HG03139 (cell line): ENCODE measurements around the gene SPATA45.

Source experiments
- ATAC-seq: cut with Tn5 transposase; IDR thresholded peaks from one replicate; pipeline ENCODE4 v1.9.1; 2021; ENCODE audit not compliant: unreplicated experiment

SPATA45 gene

GRCh38 chr1:212833211-212834207 is 13.9 kb downstream of the SPATA45 start:
- peak; percentile 90 for ATAC-seq

GRCh38 chr1:212828395-212828794 is 19.1 kb downstream of the SPATA45 start:
- no peak for ATAC-seq

GRCh38 chr1:212827831-212828278 is 19.6 kb downstream of the SPATA45 start:
- no peak for ATAC-seq

DNA sequence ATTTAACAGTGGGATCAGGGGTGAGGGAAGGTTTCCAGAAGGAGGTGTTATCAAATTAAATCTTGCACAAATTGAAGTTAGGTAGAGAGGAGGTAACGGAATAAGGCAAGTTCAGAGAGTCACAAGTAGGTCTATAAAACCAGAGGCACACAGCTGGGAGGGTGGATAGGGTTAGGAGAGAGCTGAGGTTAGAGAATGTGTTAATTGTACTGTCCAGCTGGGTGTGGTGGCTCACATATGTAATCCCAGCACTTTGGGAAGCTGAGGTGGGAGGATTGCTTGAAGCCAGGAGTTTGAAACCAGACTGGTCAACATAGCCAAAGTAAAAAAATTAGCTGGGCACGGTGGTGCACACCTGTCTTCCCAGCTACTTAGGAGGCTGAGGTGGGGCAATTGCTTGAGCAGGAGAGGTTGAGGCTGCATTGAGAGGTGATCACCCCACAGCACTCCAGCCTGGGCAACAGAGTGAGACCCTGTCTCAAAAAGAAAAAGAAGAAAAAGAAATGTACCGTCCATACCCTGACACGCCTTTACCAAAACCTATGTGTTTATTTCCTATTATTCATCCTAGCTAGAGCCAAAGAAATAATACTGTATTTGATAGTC is 20.2 kb downstream of the SPATA45 start:
- no peak for ATAC-seq

DNA sequence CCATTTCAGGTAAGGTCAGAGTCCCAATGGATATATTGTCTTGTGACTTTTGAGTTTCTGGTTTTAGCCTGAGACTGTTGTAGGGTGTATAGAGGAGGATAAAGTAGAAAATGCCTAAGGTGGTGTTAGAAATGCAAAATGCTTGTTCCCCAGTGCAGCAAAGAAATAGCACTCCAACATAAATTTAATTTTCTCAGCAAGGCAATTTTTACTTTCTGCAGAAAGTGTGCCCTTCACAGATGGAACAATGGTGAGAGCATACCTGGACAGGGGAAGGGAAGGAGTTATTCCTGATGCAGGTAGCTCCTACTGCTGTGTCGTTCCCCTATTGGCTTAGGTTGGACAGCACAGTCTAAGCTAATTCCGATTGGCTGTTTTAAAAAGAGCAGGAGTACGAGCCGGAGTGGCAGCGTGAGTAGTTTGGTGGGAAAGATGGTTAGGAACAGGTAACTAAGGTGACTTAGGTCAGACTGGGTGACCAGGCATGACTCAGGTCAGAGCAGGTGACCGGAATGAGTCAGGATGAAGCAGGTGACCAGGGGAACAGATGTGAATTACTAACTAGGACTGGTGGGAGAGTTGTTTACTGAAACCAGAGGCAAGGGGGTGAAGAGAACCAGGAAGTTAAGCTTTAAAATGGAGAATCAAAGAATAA is 21.5 kb downstream of the SPATA45 start:
- ATAC-seq = no peak

GRCh38 chr1:212824201-212824600 is 23.2 kb downstream of the SPATA45 start:
- no peak for ATAC-seq

DNA sequence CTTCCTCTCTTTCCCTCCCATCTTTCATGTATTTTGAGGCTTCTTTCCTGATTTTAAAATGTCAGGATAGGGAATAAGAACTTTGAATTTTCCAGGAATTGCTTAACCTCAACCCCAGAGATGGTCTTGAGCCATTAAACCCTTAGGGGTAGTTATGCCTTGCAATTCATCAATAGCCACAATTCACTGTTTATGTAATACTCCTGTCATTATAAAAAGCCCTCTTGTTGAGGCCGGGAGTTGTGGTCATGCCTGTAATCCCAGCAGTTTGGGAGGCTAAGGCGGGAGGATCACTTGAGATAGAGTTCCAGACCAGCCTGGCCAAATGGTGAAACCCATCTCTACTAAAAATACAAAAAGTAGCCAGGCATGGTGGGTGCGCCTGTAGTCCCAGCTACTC is 24.5 kb downstream of the SPATA45 start:
- ATAC-seq = no peak

GRCh38 chr1:212820969-212821368 is 26.5 kb downstream of the SPATA45 start:
- ATAC-seq = no peak

- ATAC-seq = peak; percentile 48
Observed at GRCh38 chr1:212819726-212820125, 27.7 kb downstream of the SPATA45 start.

DNA sequence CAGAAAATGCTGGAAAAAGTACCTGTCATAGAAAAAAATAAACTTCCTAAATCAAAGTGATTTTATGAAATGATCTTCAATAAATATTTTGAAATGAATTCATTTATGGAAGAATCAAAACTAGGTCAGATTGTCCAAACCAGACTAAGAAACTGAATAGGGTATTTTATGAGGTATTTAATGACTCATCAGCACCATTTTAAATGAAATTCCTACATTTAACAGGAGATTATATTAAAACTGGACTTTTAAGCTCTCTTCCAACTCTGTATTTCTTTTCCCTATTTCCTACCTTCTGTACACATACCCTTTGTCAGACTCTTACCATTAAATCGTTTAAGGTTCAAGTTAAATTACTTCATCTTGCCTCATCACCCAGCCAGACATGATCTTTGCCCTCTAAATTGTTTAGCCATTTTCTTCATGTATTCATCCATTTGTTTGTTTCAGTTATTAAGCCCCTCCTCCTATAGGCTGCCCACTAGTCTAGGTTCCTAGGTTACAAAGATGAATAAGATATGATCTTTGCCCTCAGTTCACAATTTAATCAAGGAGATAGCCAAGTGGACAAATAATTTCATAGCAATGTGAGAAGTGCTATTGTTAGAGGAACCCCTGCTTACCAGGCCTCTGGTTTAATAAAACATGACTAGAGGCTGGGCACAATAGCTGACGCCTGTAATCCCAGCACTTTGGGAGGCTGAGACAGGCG is 30.7 kb downstream of the SPATA45 start:
- ATAC-seq = no peak

DNA sequence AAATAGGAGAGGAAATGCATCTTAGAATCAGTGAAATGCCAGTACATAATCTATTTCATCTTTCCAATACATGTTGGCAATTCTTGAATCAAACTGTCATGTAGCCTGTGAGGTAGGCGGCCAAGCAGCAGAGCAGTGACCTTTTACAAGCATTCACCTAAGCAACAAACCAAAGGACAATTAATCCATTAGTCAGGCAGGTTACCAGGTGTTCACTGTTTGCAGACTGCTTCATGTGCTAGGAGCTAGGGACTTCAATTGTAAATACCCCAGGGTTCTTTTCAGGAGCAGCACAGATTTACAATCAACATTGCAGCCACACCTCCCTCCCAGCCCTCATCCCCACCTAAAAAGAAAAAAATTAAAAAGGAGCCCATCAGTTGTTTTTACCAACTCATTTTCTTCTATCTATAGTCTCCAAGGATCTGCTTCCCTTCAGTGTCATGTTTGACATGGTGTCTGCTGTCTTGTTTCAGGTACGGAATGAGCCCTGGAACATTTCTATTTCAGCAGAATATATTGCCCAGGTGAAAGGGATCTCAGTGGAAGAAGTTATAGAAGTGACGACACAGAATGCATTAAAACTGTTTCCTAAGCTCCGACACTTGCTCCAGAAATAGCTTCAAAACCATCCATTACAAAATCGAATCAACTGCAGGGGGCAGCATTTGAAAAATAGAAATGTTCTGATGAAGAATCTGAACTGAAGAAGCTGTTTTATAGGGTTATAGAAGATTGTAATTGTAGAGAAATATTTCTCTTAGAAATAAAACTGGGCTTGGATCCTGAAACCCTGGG is 32.7 kb downstream of the SPATA45 start:
- ATAC-seq = no peak

DNA sequence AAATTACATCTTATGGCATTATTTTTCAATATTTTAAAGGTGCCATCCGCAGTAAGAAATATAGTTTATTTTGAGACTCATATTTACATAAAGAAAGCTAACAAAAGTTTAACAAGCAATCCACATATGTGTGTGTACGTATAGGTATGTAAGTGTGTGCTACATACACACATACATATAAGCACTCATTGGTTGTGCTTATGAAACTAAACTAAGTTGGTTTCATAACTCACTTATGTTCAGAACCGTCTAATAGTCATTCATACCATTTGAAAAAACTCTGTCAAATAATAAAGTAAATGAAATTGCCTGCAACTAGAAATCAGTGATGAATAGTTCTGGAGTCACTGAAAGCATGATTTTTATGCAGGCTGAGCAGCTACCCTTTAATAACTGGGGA is 41.7 kb downstream of the SPATA45 start:
- no peak for ATAC-seq

GRCh38 chr1:212797681-212798080 is 49.8 kb downstream of the SPATA45 start:
- ATAC-seq = no peak

GRCh38 chr1:212794561-212795014 is 52.9 kb downstream of the SPATA45 start:
- ATAC-seq = peak; percentile 77

DNA sequence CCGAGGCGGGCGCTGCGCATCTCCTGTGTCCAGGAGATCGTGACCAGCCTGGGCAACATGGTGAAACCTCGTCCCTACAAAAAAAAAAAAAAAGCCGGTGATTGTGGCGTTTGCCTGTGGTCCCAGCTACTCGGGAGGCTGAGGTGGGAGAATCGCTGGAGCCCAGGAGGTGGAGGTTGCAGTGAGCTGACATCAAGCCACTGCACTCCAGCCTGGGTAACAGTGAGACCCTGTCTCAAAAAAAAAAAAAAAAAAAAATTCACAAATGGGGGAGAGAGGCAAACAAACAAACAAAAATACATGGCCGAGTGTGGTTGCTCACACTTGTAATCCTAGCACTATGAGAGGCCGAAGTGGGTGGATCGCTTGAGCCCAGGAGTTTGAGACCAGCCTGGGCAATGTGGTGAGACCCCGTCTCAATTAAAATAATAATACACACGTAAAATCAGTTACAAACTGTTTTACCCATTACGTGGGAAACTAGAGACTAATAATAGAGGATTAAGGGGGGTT is 55.0 kb downstream of the SPATA45 start:
- ATAC-seq = no peak

GRCh38 chr1:212791676-212792395 is 55.6 kb downstream of the SPATA45 start, which contains the start of the genes NSL1 and TATDN3:
TSS of gene NSL1 (minus strand) at chr1:212791777. CDS start at chr1:212791763, 14 bp downstream.
TSS of gene TATDN3 (plus strand) at chr1:212791894. CDS start at chr1:212791922, 28 bp downstream.
- ATAC-seq = peak; percentile 54

DNA sequence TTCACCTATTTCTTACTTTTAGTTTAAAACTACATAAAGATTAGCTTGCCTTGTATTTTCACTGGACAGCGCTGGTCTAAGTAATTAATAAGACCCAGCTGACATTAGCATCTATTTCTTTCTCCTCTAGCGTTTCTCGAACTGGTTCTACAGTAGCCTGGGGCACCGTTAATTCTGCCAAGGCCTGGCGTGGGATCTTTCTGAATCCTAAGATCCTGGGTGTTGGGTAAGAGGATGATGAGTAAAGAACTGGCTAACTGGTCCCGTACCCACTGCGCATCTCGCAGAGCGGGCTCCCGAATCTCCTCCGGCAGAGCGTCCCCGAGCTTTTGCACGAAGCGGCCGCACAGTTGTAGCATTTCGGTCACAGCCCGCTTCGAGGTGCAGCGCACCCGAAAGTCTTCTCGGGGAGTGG is 56.2 kb downstream of the SPATA45 start:
- peak; percentile 25 for ATAC-seq

GRCh38 chr1:212785871-212786270 is 61.6 kb downstream of the SPATA45 start:
- ATAC-seq = no peak

GRCh38 chr1:212783976-212784375 is 63.5 kb downstream of the SPATA45 start:
- no peak for ATAC-seq
